Stimulated activated CD8-positive, alpha-beta memory T cell treated with anti-CD3 and anti-CD28 coated beads, Interleukin-15, amount 100 ng/mL, for 48 hours (primary cell): Measurements from ENCODE around the gene DGKZ.

Experiments used
- DNase-seq, 2 donors: peaks; one replicate each; pipeline ENCODE4 v3.0.0-alpha.2; 2020; ENCODE audit warnings: low read depth in 2 of 2

DGKZ gene

GRCh38 chr11:46381048-46381818 lies 34.0 kb downstream of the DGKZ start, which contains the start of gene MDK:
Gene MDK (plus strand): TSS chr11:46381669. CDS start chr11:46382058, 389 bp downstream.
- DNase-seq = no peak

DNA sequence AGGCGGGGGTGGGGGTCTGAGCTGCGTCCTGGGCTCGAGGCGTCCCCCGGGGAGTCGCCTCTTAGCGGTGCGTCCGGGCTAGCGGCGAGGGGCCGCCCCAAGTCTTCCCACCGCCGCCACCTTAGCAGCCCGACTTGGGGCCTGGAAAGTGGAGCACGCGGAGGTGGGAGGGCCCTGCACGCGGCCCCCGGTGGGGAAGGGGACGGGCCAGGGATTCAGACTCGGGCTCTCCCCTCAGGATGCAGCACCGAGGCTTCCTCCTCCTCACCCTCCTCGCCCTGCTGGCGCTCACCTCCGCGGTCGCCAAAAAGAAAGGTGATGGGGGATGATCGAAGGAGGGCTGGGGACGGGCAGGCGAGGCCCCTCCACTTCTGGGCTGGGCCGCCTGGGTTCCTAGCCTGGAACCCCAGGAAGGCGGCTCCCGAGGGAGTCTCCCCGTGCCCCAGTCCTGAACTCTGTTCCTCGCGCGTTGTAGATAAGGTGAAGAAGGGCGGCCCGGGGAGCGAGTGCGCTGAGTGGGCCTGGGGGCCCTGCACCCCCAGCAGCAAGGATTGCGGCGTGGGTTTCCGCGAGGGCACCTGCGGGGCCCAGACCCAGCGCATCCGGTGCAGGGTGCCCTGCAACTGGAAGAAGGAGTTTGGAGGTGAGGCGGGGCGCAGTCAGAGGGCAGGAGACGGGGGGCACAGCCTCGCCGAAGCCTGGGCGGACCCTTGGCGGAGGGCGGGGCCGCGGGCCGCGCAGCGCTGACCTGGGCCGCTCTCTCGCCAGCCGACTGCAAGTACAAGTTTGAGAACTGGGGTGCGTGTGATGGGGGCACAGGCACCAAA lies 34.8 kb downstream of the DGKZ start:
- DNase-seq = no peak

- DNase-seq = no peak
Measured at GRCh38 chr11:46382646-46383403, 35.6 kb downstream of the DGKZ start.

DNA sequence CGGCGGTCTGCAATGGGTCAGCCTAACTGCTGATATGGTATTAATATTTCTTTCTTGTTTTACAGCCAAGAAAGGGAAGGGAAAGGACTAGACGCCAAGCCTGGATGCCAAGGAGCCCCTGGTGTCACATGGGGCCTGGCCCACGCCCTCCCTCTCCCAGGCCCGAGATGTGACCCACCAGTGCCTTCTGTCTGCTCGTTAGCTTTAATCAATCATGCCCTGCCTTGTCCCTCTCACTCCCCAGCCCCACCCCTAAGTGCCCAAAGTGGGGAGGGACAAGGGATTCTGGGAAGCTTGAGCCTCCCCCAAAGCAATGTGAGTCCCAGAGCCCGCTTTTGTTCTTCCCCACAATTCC lies 36.1 kb downstream of the DGKZ start:
- no peak for DNase-seq

- no peak for DNase-seq
Measured at GRCh38 chr11:46383974-46384701, 36.9 kb downstream of the DGKZ start.

- no peak for DNase-seq
Measured at GRCh38 chr11:46385169-46386004, 38.1 kb downstream of the DGKZ start.

GRCh38 chr11:46386005-46386578 lies 38.8 kb downstream of the DGKZ start:
- no peak for DNase-seq

DNA sequence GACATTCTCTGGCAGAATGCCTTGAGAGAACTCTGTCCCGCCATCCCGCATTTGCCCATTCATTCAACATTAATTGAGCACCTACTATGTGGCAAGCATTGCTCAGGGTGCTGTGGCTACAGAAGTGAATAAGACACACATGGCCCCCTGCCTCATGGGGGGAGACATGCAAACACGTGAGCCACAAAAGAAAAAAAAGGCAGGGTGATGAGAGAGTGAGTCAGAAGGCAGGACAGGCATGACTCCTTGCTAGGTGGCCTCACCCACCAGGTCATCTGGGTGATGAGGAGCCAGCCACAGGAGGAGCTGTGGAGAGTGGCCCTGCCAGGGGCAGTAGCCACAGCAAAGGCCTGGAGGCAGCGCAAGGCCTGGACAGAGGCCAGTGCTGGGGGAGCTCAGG lies 39.4 kb downstream of the DGKZ start:
- DNase-seq = no peak

- DNase-seq = no peak
Measured at GRCh38 chr11:46387456-46387855, 40.2 kb downstream of the DGKZ start.

- no peak for DNase-seq
Measured at GRCh38 chr11:46387919-46388618, 40.8 kb downstream of the DGKZ start.

GRCh38 chr11:46388619-46389449 lies 41.6 kb downstream of the DGKZ start:
- no peak for DNase-seq

- DNase-seq = peak in 1 of 2 donors; percentile 59
Measured at GRCh38 chr11:46389450-46390330, 42.4 kb downstream of the DGKZ start.

DNA sequence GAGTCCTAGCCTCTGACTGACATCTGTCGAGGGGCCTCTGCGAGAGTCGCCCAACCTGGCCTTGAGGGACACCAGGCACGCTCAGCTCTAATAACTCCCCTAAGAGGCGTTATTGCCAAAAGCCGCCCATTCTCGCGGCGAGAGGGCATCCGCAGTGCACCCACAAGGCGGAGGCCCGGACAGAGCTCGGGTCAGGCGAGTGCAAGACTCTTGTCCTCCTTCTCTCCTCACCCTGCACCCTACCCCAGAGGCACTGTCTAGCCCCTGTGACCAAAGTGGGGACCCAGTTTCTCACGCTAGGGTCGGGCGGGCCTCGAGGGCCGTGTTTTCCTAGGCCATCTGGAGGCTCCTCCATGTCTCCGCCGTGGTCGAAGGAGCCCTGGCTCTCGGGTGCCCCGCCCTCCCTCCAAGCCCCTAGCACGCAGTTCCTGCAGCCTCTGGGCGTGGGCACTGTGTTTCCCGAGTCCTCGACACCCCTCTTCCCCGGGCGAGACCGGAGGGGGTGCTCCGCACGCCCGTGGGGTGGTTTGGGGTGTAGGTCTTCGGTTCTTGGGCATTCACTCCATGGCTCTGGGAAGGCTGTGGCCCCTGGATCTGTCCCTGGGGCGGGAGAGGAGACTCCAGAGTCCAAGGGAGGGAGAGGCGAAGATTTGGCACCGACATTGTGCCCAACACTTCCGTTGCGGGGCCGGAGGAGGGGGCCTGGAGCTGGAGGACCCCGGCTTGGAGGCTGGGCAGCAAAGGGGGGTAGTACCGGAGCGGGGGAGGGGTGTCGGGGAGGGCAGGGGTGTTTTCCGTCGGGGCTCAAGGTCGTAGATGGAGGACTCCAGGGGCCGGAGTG lies 43.3 kb downstream of the DGKZ start:
- DNase-seq = no peak

DNA sequence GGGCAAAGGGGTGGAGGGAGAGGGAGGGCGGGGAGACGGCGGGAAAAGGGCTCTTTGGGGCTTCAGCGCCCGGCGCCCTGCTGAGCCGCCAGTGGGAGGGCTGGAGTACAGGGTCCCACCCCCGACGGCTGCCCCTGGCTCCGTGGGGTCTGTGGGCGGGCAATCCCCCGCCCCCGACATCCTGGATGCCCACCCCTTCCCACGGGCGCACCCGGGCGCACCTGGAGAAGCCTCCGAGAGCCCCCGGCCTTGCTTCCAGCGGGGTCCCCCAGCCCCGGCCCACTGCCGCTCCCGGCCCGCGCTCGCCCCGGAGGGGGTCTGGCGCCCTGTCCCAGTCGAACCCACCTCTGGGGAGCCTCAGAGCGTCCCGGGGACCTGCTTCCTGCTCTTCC lies 43.9 kb downstream of the DGKZ start:
- DNase-seq = no peak

DNA sequence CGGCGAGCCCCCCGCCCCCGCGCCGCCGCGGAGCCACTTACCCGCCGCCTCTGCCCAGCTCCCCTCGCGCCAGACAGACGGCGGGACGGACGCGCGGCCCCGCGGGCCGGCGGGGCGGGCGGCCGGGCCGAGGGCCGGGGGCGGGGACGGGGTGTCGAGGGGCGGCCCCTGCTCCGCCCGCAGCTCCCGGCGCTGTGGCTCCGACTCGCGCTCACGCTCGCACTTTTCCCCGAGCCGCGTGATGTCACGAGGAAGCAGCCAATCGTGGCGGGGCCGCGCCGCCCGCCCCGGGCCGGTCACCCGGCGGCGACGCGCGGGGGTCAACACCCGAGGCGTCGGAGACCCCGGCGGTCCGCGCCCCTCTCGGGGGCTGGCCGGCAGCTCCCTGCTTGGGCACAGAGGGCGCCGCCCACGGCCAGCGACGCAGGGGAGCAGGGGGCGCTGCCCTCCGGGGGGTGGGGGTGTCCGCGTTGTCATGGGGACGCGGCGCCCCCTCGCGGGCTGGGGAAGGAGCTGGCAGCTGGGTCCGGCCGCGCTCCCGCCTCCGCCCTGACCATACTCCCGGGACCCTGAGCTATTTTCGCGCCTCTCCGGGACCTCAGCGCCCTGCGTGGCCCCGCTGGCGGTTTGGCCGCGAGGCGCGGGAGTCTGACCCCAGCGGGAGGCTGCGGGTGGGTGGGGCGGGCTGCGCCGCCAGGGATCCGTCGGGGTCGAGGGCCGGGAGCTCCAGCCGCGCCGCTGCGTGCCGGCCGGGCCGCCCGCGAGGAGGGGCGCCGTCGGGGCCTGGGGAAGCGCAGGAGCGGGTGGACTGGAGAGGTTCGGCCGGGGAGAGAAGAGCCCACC lies 44.5 kb downstream of the DGKZ start, which contains the start of gene CHRM4:
Gene CHRM4, minus strand, starts transcription at position 199 of the 843 bp plus-strand sequence. CDS start 5,219 bp downstream, outside the sequence.
- DNase-seq = no peak
